ENCODE data around the gene TRAF7.

Gene TRAF7

GRCh38 chr16:2166263-2167067, 10.9 kb downstream of the TRAF7 start:
- no peaks in the 10 kb centered on the region for H3K9me3 ChIP-seq (replicated peaks; ENCODE audit: insufficient read depth, low read length)
- H3K4me2 ChIP-seq (ENCODE audit: low read depth, low read length): no peak overlapping the region
- no peak overlapping the region for H3K9ac ChIP-seq (ENCODE audit: low read length)
- H3K36me3 ChIP-seq (replicated peaks; ENCODE audit: insufficient read depth, low read length): no peaks in the 10 kb centered on the region
- TF ChIP-seq CTCF (IDR thresholded peaks at IDR 0.05; ENCODE audit: low read length): no peak
- no peaks in the 10 kb centered on the region for H3K9me2 ChIP-seq (replicated peaks; ENCODE audit: insufficient read depth, low read length)
- H3F3A ChIP-seq (ENCODE audit: insufficient read depth, low read length): no peaks in the 10 kb centered on the region
- no peaks in the 10 kb centered on the region for H4K20me1 ChIP-seq (ENCODE audit: insufficient read depth, low read length)
- H3K27me3 ChIP-seq (replicated peaks; ENCODE audit: insufficient read depth, low read length): no peaks in the 10 kb centered on the region
- peaks cover 26% of the 10 kb centered on the region for H3K79me2 ChIP-seq (ENCODE audit: low read length)
- no peaks in the 10 kb centered on the region for H3K4me1 ChIP-seq (ENCODE audit: low read length)
- no peak overlapping the region for H3K4me3 ChIP-seq (ENCODE audit: low read length)
- H3K27ac ChIP-seq (ENCODE audit: low read length): no peak overlapping the region
- DNase-seq: no peak
- no peak overlapping the region for H2AFZ ChIP-seq (ENCODE audit: low read length)

- Histone ChIP-seq H3K4me1 (ENCODE audit: low read length) (no peaks in the 10 kb centered on the region), H3K9me3 (replicated peaks; ENCODE audit: insufficient read depth, low read length) (no peaks in the 10 kb centered on the region), H3K27me3 (replicated peaks; ENCODE audit: insufficient read depth, low read length) (no peaks in the 10 kb centered on the region), H3K4me3 (ENCODE audit: low read length) (no peak overlapping the region), H3K36me3 (replicated peaks; ENCODE audit: insufficient read depth, low read length) (no peaks in the 10 kb centered on the region), H4K20me1 (ENCODE audit: insufficient read depth, low read length) (no peaks in the 10 kb centered on the region), H3F3A (ENCODE audit: insufficient read depth, low read length) (no peaks in the 10 kb centered on the region), H2AFZ (ENCODE audit: low read length) (no peak overlapping the region), H3K4me2 (ENCODE audit: low read depth, low read length) (no peak overlapping the region), H3K27ac (ENCODE audit: low read length) (no peak overlapping the region), H3K79me2 (ENCODE audit: low read length) (peaks cover 19% of the 10 kb centered on the region), H3K9me2 (replicated peaks; ENCODE audit: insufficient read depth, low read length) (no peaks in the 10 kb centered on the region), H3K9ac (ENCODE audit: low read length) (no peak overlapping the region)
- no peak for DNase-seq
- no peak for TF ChIP-seq EZH2phosphoT487 (IDR thresholded peaks at IDR 0.05; ENCODE audit: low read length)
- no peak for TF ChIP-seq EZH2 (optimal IDR thresholded peaks at IDR 0.05; ENCODE audit: low read depth, low read length)
- no peak for TF ChIP-seq CTCF (IDR thresholded peaks at IDR 0.05; ENCODE audit: low read length)
Observed at GRCh38 chr16:2167068-2167638, 11.6 kb downstream of the TRAF7 start.

- Histone ChIP-seq H3K27ac (ENCODE audit: low read length) (no peak overlapping the region), H3K4me2 (ENCODE audit: low read depth, low read length) (no peak overlapping the region), H3K4me3 (ENCODE audit: low read length) (no peak overlapping the region), H4K20me1 (ENCODE audit: insufficient read depth, low read length) (no peaks in the 10 kb centered on the region), H3K4me1 (ENCODE audit: low read length) (no peaks in the 10 kb centered on the region), H3K36me3 (replicated peaks; ENCODE audit: insufficient read depth, low read length) (no peaks in the 10 kb centered on the region), H3K9me2 (replicated peaks; ENCODE audit: insufficient read depth, low read length) (no peaks in the 10 kb centered on the region), H3K9ac (ENCODE audit: low read length) (no peak overlapping the region), H2AFZ (ENCODE audit: low read length) (no peak overlapping the region), H3K79me2 (ENCODE audit: low read length) (no peaks in the 10 kb centered on the region), H3K9me3 (replicated peaks; ENCODE audit: insufficient read depth, low read length) (no peaks in the 10 kb centered on the region), H3F3A (ENCODE audit: insufficient read depth, low read length) (no peaks in the 10 kb centered on the region), H3K27me3 (replicated peaks; ENCODE audit: insufficient read depth, low read length) (no peaks in the 10 kb centered on the region)
- DNase-seq: no peak
- no peak for TF ChIP-seq EZH2 (optimal IDR thresholded peaks at IDR 0.05; ENCODE audit: low read depth, low read length)
- TF ChIP-seq CTCF (IDR thresholded peaks at IDR 0.05; ENCODE audit: low read length): no peak
- no peak for TF ChIP-seq EZH2phosphoT487 (IDR thresholded peaks at IDR 0.05; ENCODE audit: low read length)
Observed at GRCh38 chr16:2170080-2170479, 14.5 kb downstream of the TRAF7 start.

Data from MM.1S (cell line).